GM13977 (cell line): ENCODE results near the gene OSCP1.

Experiments
- DNase-seq: peaks from one replicate; pipeline ENCODE4 v3.0.0; 2012; ENCODE audit warnings: low spot score
- CTCF ChIP-seq: IDR thresholded peaks from 2 replicates; pipeline ENCODE4 v1.5.1; 2012; ENCODE audit warnings: mild to moderate bottlenecking, control low read depth; ENCODE audit not compliant: insufficient read depth; ENCODE audit errors: extremely low read depth, missing control alignments
- in situ Hi-C: fragments of 300-500 bp; cut with MboI; formaldehyde crosslinking; loops from one replicate; pipeline ENCODE4 v1.12.0; 2022; ENCODE audit warnings: low sequenced_read_pairs, low pct_unique_long_range_greater_than_20kb, mixed read lengths, inconsistent platforms; ENCODE audit not compliant: unreplicated experiment

Gene OSCP1

GRCh38 chr1:36464605-36465393 is 14.5 kb upstream of the OSCP1 start:
- peak; percentile 51 for DNase-seq
- no peak for TF ChIP-seq CTCF
- in situ Hi-C loops = no loop called here

- DNase-seq = peak; percentile 96
- in situ Hi-C loops = no loop called here
- no peak for TF ChIP-seq CTCF
These were observed 13.8 kb upstream of the OSCP1 start, which contains the start of gene MRPS15 for GRCh38 chr1:36463803-36464604. Gene MRPS15, minus strand, starts transcription at chr1:36464384. Its CDS starts 109 bp downstream, at chr1:36464275.

GRCh38 chr1:36463463-36463802 is 13.2 kb upstream of the OSCP1 start:
- in situ Hi-C loops = no loop called here
- no peak for DNase-seq
- TF ChIP-seq CTCF = no peak

GRCh38 chr1:36458910-36459309 is 8.7 kb upstream of the OSCP1 start:
- in situ Hi-C loops = no loop called here
- no peak for DNase-seq
- TF ChIP-seq CTCF = no peak

- in situ Hi-C loops = no loop called here
- DNase-seq = no peak
- TF ChIP-seq CTCF = no peak
These were observed 7.4 kb upstream of the OSCP1 start for GRCh38 chr1:36457691-36458090.

GRCh38 chr1:36456391-36456928 is 6.2 kb upstream of the OSCP1 start:
- in situ Hi-C loops = no loop called here
- no peak for TF ChIP-seq CTCF
- no peak for DNase-seq
